DOHH2 (cell line): ENCODE measurements around the gene COX19.

Experiments
- CTCF ChIP-seq: fragments of 200-600 bp; sonication (generic); IDR thresholded peaks from one replicate; pipeline ENCODE4 v1.5.1; 2014; ENCODE audit warnings: antibody characterized with exemption, mild to moderate bottlenecking, low read depth, low read length; ENCODE audit not compliant: poor library complexity, severe bottlenecking
- EZH2phosphoT487 ChIP-seq: fragments of 200-600 bp; sonication (generic); IDR thresholded peaks from 2 replicates; pipeline ENCODE4 v1.6.1; 2017; ENCODE audit warnings: borderline replicate concordance, mild to moderate bottlenecking, antibody characterized with exemption, low read length, moderate library complexity, mixed read lengths

GRCh38 chr7:927031-927671 lies 48.2 kb downstream of the COX19 start:
- TF ChIP-seq CTCF (no peak), EZH2phosphoT487 (no peak)
